ENCODE measurements around the gene SERINC3. TPM values are rescaled to one million over a fixed set of nuclear protein-coding genes. Genes with fewer than 3 reads are reported as not detected.

SERINC3 gene
- polyA plus RNA-seq, 1 donor from 2014 or later = 64.5 TPM

DNA sequence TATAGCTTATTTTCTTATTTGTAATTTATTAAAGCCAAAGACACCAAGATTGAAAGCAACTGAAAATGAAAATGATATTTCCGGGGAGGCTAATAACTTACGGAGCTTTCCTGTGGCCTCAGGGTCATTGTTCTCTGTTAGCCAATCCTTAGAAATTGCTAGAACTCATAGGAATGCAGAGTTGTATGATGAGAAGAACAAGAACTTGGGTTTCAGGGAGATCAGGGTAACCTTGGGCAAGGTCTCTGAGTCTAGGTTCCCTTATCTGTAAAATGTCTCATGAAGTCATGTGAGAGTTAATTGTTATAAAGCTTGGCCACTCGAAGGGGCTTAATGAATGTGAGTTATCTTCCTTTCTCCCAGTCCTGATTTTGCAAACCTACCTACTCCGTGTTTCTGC lies 20.1 kb upstream of the SERINC3 start:
- no peaks in the 10 kb centered on the region for H3K27me3 ChIP-seq (ENCODE audit: insufficient read depth, low read depth, low read length)
- no peak overlapping the region for H3K4me2 ChIP-seq (ENCODE audit: low read length)
- no peaks in the 10 kb centered on the region for H3K9me3 ChIP-seq (ENCODE audit: low read length)
- H3K27ac ChIP-seq (ENCODE audit: low read length) = no peak overlapping the region
- no peaks in the 10 kb centered on the region for H3K36me3 ChIP-seq (ENCODE audit: insufficient read depth, low read length)
- no peaks in the 10 kb centered on the region for H3K9me2 ChIP-seq (ENCODE audit: insufficient read depth, low read length)
- H4K20me1 ChIP-seq (ENCODE audit: insufficient read depth) = no peaks in the 10 kb centered on the region
- no peak overlapping the region for H2AFZ ChIP-seq (ENCODE audit: low read depth, low read length)
- H3K79me2 ChIP-seq (replicated peaks; ENCODE audit: insufficient read depth, low read length) = peaks cover 11% of the 10 kb centered on the region
- no peaks in the 10 kb centered on the region for H3F3A ChIP-seq (ENCODE audit: insufficient read depth, low read length, poor library complexity, severe bottlenecking)
- no peak overlapping the region for H3K9ac ChIP-seq (ENCODE audit: low read length)
- H3K4me3 ChIP-seq (ENCODE audit: low read length) = no peak overlapping the region
- TF ChIP-seq POLR2AphosphoS5 (IDR thresholded peaks at IDR 0.05) (no peak), TAF1 (IDR thresholded peaks at IDR 0.05; ENCODE audit: low read depth) (no peak)

DNA sequence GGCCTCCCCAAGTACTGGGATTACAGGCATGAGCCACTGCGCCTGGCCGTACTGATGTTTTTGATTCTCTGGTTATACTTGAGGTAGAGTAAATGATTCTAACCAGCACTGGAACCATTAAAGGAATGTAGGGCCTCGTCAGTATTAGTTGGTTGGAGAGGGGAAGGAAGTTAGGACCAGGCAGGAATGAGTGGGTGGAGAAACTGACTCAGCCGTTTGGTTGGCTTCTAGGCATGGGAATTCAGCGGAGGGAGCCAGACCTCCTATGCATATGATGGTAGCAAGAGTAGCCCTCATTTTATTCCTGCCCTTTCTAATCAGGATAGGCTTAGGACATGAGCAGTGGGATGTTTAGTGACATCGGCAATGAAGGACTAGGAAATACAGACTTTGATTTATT lies 19.0 kb upstream of the SERINC3 start:
- Histone ChIP-seq H3F3A (ENCODE audit: insufficient read depth, low read length, poor library complexity, severe bottlenecking) (no peaks in the 10 kb centered on the region), H2AFZ (ENCODE audit: low read depth, low read length) (no peak overlapping the region), H3K36me3 (ENCODE audit: insufficient read depth, low read length) (no peaks in the 10 kb centered on the region), H3K9ac (ENCODE audit: low read length) (no peak overlapping the region), H3K27ac (ENCODE audit: low read length) (no peak overlapping the region), H3K27me3 (ENCODE audit: insufficient read depth, low read depth, low read length) (no peaks in the 10 kb centered on the region), H3K9me2 (ENCODE audit: insufficient read depth, low read length) (no peaks in the 10 kb centered on the region), H3K9me3 (ENCODE audit: low read length) (no peaks in the 10 kb centered on the region), H3K4me3 (ENCODE audit: low read length) (no peak overlapping the region), H4K20me1 (ENCODE audit: insufficient read depth) (no peaks in the 10 kb centered on the region), H3K79me2 (replicated peaks; ENCODE audit: insufficient read depth, low read length) (peaks cover 22% of the 10 kb centered on the region), H3K4me2 (ENCODE audit: low read length) (no peak overlapping the region)
- TF ChIP-seq RAD21 (conservative IDR thresholded peaks at IDR 0.05) (no peak), MXI1 (conservative IDR thresholded peaks at IDR 0.05; ENCODE audit: poor library complexity, severe bottlenecking) (no peak), EP300 (conservative IDR thresholded peaks at IDR 0.05; ENCODE audit: poor library complexity, severe bottlenecking) (no peak), TAF1 (IDR thresholded peaks at IDR 0.05; ENCODE audit: low read depth) (no peak), EZH2 (IDR thresholded peaks at IDR 0.05; ENCODE audit: borderline replicate concordance, insufficient read depth, low read length, poor library complexity, severe bottlenecking) (no peak), POLR2AphosphoS5 (IDR thresholded peaks at IDR 0.05) (no peak), SMC3 (conservative IDR thresholded peaks at IDR 0.05; ENCODE audit: poor library complexity) (no peak)
- TF ChIP-seq, protein P1, sequence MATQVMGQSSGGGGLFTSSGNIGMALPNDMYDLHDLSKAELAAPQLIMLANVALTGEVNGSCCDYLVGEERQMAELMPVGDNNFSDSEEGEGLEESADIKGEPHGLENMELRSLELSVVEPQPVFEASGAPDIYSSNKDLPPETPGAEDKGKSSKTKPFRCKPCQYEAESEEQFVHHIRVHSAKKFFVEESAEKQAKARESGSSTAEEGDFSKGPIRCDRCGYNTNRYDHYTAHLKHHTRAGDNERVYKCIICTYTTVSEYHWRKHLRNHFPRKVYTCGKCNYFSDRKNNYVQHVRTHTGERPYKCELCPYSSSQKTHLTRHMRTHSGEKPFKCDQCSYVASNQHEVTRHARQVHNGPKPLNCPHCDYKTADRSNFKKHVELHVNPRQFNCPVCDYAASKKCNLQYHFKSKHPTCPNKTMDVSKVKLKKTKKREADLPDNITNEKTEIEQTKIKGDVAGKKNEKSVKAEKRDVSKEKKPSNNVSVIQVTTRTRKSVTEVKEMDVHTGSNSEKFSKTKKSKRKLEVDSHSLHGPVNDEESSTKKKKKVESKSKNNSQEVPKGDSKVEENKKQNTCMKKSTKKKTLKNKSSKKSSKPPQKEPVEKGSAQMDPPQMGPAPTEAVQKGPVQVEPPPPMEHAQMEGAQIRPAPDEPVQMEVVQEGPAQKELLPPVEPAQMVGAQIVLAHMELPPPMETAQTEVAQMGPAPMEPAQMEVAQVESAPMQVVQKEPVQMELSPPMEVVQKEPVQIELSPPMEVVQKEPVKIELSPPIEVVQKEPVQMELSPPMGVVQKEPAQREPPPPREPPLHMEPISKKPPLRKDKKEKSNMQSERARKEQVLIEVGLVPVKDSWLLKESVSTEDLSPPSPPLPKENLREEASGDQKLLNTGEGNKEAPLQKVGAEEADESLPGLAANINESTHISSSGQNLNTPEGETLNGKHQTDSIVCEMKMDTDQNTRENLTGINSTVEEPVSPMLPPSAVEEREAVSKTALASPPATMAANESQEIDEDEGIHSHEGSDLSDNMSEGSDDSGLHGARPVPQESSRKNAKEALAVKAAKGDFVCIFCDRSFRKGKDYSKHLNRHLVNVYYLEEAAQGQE (IDR thresholded peaks at IDR 0.05; ENCODE audit: borderline replicate concordance) = no peak
- TF ChIP-seq, protein P2, sequence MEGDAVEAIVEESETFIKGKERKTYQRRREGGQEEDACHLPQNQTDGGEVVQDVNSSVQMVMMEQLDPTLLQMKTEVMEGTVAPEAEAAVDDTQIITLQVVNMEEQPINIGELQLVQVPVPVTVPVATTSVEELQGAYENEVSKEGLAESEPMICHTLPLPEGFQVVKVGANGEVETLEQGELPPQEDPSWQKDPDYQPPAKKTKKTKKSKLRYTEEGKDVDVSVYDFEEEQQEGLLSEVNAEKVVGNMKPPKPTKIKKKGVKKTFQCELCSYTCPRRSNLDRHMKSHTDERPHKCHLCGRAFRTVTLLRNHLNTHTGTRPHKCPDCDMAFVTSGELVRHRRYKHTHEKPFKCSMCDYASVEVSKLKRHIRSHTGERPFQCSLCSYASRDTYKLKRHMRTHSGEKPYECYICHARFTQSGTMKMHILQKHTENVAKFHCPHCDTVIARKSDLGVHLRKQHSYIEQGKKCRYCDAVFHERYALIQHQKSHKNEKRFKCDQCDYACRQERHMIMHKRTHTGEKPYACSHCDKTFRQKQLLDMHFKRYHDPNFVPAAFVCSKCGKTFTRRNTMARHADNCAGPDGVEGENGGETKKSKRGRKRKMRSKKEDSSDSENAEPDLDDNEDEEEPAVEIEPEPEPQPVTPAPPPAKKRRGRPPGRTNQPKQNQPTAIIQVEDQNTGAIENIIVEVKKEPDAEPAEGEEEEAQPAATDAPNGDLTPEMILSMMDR (IDR thresholded peaks at IDR 0.05; ENCODE audit: poor library complexity, severe bottlenecking) = no peak

DNA sequence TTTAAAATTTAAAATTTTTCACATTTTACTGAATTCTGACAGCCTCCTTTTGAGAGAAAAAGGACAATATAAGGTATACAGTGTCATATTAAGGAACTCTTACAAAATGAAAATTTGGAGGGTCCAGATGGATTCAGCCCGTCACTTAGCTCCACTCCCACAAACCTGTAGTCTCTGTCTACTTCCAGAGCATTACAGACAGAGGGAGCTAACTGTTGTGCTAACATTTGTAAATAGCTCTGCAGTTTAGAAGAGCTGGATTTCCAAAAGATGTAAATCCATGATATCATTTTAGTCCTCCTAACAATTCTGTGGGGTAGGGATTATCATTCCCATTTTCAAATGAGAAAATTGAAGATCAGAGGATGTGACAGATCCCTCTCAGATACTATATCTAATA lies 16.1 kb upstream of the SERINC3 start:
- TF ChIP-seq TAF1 (IDR thresholded peaks at IDR 0.05; ENCODE audit: low read depth) = no peak
- no peak for TF ChIP-seq SMC3 (conservative IDR thresholded peaks at IDR 0.05; ENCODE audit: poor library complexity)
- TF ChIP-seq, protein P2 (IDR thresholded peaks at IDR 0.05; ENCODE audit: poor library complexity, severe bottlenecking) = no peak
- TF ChIP-seq EZH2 (IDR thresholded peaks at IDR 0.05; ENCODE audit: borderline replicate concordance, insufficient read depth, low read length, poor library complexity, severe bottlenecking) = no peak
- no peak for TF ChIP-seq MXI1 (conservative IDR thresholded peaks at IDR 0.05; ENCODE audit: poor library complexity, severe bottlenecking)
- TF ChIP-seq, protein P1 (IDR thresholded peaks at IDR 0.05; ENCODE audit: borderline replicate concordance) = no peak
- TF ChIP-seq RAD21 (conservative IDR thresholded peaks at IDR 0.05) = no peak
- no peak overlapping the region for H3K4me3 ChIP-seq (ENCODE audit: low read length)
- H3K4me2 ChIP-seq (ENCODE audit: low read length) = no peak overlapping the region
- H3K79me2 ChIP-seq (replicated peaks; ENCODE audit: insufficient read depth, low read length) = peaks cover 37% of the 10 kb centered on the region
- H3K9ac ChIP-seq (ENCODE audit: low read length) = no peak overlapping the region
- H4K20me1 ChIP-seq (ENCODE audit: insufficient read depth) = no peaks in the 10 kb centered on the region
- no peak overlapping the region for H3K27ac ChIP-seq (ENCODE audit: low read length)
- H3F3A ChIP-seq (ENCODE audit: insufficient read depth, low read length, poor library complexity, severe bottlenecking) = no peaks in the 10 kb centered on the region
- no peaks in the 10 kb centered on the region for H3K36me3 ChIP-seq (ENCODE audit: insufficient read depth, low read length)
- no peaks in the 10 kb centered on the region for H3K27me3 ChIP-seq (ENCODE audit: insufficient read depth, low read depth, low read length)
- no peaks in the 10 kb centered on the region for H3K9me2 ChIP-seq (ENCODE audit: insufficient read depth, low read length)
- no peaks in the 10 kb centered on the region for H3K9me3 ChIP-seq (ENCODE audit: low read length)
- no peak overlapping the region for H2AFZ ChIP-seq (ENCODE audit: low read depth, low read length)

Measured in neural cell (in vitro differentiated cells).